Stimulated activated naive CD4-positive, alpha-beta T cell treated with Interleukin-2 at 50 U/mL for 16 hours (primary cell): Measurements from ENCODE around the gene CNKSR3.

Experiments
- DNase-seq: peaks from one replicate; lab custom pipeline; 2025; lab: John Stamatoyannopoulos, UW

Gene CNKSR3

DNA sequence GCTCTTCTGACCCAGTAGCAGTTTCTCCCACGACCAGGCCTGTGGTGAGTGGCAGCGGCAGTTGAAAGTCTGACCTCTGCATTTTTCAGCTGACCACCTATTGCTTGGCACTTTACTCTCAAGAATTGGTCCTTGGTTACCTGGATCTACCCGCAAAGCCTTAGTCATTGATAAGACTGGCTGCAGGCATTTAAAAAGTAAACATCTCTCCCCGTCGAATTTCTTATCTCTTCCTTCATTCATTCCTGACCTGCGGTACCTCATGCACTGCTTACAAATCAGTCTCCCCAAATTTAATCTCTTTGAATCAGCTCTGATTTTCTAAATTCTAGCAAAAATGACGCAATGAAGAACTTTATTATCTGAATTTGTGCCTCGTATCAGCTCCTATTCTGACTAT is 127.7 kb downstream of the CNKSR3 start:
- no peak for DNase-seq

DNA sequence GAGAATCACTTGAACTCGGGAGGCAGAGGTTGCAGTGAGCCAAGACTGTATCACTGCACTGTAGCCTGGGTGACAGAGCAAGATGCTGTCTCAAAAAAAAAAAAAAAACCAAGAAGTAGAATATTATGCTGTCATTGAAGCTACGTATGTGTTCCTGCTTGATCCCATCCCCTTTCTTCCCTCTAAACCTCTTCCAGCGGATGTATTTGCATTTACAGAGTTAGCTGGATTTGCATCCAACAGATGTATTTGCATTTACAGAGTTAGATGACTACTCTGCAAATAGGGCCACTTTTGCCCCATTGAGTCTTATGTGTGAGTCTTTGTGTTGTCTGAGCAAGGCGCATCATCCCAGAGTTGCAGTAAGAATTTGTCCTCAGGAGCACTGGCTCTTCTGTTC is 128.9 kb downstream of the CNKSR3 start:
- DNase-seq, result no peak

DNA sequence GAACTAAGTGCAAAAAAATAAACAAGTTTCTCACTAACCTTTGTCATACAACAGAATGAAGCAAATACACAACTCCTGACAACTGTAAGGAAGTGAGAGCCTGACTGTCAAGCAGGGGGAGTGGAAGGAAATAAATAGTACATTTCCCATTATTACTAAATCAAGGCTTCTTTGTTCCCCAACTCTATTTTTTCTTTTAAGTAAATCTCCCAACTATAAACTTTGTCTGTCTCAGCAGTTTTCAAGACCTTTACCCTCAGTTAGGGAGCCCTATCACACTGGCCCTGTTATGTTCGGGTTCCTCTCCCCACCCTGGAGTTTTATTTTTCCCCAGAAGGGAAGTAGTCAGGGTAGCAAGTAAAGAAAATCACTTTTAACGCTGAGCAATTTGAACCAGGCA is 129.7 kb downstream of the CNKSR3 start:
- DNase-seq, result no peak

DNA sequence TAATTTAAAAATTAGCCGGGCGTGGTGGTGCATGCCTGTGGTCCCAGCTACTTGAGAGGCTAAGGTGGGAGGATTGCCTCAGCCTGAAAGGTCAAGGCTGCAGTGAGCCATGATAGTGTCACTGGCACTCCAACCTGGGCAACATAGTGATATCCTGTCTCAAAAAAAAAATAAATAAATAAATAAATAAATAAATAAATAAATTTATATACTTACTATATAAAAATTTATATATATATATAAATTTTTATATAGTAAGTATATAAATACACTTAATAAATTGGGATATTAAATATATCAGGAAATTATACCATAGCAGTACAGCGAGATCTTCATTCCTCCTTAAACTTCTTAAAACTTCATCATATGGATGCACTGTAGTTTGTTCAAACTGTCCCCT is 130.9 kb downstream of the CNKSR3 start:
- no peak for DNase-seq

DNA sequence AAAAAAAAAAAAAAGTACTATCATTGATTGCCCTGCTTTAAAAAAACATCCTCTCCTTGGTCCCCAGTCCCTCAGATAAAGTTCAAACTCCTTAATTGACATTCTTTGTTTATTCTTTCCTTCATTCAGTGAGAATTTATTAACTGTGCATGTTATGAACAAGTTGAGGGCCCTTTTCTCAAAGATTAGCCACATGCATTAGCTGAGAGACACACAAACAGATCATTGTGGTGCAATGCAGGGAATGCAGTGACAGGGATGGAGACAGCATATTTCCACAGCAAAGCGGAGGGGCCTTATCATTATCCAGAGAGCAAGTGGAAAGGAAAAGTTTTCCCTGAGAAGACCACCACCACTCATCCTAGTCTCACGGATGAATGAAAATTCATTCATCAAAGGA is 132.0 kb downstream of the CNKSR3 start:
- no peak for DNase-seq

DNA sequence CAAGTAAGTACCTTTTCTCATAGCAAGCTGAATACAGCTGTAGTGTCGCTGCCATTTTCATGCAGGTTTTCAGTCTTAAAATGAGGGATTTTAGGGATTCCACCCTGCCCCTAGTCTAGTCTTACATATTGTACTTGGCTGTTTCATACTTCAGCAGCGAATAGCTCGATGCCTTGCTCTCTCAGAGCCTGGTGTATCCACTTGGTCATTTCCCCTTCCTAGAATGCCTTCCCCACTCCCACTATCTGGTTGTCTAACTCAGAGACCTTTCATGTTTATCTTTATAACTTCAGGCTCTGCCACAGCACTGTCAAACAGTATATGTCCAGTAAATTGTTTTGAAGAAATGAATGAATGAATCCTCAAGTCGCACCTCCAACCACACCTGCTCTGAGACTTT is 132.8 kb downstream of the CNKSR3 start:
- DNase-seq, result no peak

GRCh38 chr6:154373971-154374370 is 136.5 kb downstream of the CNKSR3 start:
- DNase-seq, result no peak

- DNase-seq, result no peak
These were observed 139.2 kb downstream of the CNKSR3 start for GRCh38 chr6:154371281-154371680.

GRCh38 chr6:154370545-154370944 is 139.9 kb downstream of the CNKSR3 start:
- DNase-seq, result no peak

- DNase-seq, result no peak
These were observed 142.4 kb downstream of the CNKSR3 start for GRCh38 chr6:154367839-154368695.

GRCh38 chr6:154367336-154367735 is 143.1 kb downstream of the CNKSR3 start:
- DNase-seq, result no peak

DNA sequence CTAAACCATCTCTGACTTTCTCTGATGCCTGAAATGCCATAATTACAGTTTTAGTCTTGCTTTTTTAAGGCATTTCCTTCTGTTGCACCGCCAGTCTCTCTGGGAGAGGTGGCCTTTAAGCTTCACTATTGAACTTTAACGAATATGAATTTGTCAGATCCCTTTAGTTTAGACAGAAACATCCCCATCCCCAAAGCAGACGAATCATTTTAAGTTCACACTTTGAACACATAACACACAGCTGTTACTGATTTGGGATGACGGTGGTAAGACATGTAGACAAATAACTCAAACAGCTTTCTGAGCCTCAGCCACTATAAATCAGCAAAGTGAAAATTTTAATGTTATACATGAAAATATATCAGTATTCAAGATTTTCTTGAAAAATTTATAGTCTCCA is 146.7 kb downstream of the CNKSR3 start:
- DNase-seq, result no peak

- DNase-seq, result no peak
These were observed 149.0 kb downstream of the CNKSR3 start for GRCh38 chr6:154361476-154361875.

DNA sequence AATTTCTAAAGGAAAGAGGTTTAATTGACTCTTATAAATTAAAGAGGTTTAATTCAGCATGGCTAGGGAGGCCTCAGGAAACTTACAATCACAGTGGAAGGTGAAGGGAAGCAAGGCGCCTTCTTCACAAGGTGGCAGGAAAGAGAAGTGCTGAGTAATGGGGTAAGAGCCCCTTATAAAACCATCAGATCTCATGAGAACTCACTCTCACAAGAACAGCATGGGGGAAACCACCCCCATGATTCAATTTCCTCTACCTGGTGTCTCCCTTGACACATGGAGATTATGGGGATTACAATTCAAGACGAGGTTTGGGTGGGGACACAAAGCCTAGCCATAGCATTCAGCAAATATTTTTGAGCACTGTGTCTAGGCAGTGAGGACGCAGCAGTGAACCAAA is 150.0 kb downstream of the CNKSR3 start:
- DNase-seq, result no peak

GRCh38 chr6:154359679-154360078 is 150.8 kb downstream of the CNKSR3 start:
- no peak for DNase-seq

- DNase-seq, result no peak
These were observed 151.3 kb downstream of the CNKSR3 start for GRCh38 chr6:154359161-154359574.

DNA sequence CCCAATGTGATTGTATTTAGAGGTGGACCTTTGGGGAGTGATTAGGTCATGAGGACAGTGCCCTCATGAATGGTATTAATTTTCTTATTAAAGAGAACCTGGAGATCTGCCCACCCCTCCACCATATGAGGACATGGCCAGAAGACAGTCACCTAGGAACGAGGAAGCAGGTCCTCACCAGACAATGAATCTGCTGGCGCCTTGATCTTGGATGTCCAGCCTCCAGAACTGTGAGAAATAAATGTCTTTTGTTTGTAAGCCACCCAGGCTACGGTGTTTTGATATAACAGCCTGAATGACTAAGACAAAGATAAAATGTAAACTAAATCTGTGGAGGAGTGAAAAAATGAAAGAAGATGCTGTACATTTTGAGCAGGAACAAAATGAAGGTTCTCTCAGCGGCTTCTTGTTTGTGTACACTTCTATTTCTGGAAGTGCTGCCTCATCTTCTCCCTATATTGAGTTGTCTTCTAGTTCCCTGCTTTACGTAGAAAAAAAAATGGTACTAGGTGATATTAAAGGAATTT is 152.4 kb downstream of the CNKSR3 start:
- no peak for DNase-seq

DNA sequence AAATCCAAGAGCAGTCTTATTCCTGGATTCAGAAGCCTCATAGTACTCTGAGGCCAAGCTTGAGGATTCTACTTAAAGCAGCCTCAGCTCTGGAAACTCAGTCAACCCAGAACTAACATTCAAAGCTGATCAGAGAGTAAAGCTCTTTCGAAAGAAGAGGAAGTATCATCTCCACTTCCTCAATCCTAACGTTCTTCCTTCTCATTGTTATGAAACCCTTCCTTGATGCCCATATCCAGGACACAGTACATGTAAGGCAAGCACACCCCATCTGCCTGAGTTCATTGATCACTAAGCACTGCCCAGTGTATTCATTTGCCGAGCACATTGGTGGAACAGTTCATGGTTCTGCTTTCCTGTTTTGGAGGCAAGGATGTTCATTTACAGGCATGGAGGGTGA is 153.8 kb downstream of the CNKSR3 start, which contains the start of gene IPCEF1:
Gene IPCEF1 (minus strand): TSS at position 114 of the 400 bp plus-strand sequence. CDS start 90,856 bp downstream, outside the sequence.
- DNase-seq, result no peak

DNA sequence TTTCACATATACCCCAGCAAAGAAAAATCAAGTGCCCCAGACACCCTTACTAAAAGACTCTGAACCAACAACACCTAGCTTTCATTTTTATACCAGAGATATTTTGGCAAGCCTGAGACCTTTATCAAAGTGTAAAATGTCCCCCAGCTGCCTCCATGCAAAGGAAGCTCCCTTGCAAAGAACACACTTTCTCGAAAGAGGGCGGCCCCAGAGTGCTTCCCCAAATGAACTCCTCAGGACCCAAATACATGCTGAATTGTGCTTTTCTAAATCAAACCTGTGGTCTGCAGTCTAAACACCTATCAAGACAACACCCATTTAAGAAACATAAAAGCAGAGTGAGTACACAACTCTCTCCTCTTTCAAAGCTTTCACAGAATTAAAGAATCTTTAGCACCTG is 154.4 kb downstream of the CNKSR3 start:
- no peak for DNase-seq

- DNase-seq, result no peak
These were observed 156.2 kb downstream of the CNKSR3 start for GRCh38 chr6:154354265-154354777.

DNA sequence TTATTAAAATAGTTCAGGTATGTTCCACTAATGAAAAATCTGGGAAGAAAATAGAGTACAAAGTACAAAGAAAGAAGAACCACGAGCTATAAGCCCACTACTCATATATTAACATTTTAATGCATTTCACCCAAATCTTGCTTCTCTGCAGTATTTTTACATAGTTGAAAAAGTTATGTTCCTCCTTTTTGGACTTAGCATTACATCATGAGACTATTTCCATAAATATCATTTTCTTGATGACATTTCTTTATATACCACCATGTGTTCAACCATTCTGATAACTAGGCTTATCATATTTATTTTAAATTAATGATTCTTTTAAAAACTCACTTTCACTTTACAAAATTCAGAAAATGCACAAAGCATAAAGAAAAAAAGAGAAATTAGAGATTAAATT is 156.9 kb downstream of the CNKSR3 start:
- no peak for DNase-seq

GRCh38 chr6:154352898-154353585 is 157.4 kb downstream of the CNKSR3 start:
- peak; percentile 4 for DNase-seq

GRCh38 chr6:154350293-154350692 is 160.2 kb downstream of the CNKSR3 start:
- DNase-seq, result no peak
